B cell (primary cell): ENCODE data around the gene AKR1C3.

ENCODE experiments used
- CTCF ChIP-seq: fragments of 200-600 bp; IDR thresholded peaks from one replicate; pipeline ENCODE4 v1.8.0; 2022; ENCODE audit warnings: antibody characterized with exemption, mild to moderate bottlenecking
- EZH2 ChIP-seq: IDR thresholded peaks from 2 replicates; pipeline ENCODE4 v1.6.1; 2012; ENCODE audit warnings: borderline replicate concordance, low read depth, mild to moderate bottlenecking, moderate library complexity, low read length; ENCODE audit not compliant: insufficient read depth, poor library complexity, severe bottlenecking

- no peak for TF ChIP-seq CTCF
- TF ChIP-seq EZH2, result no peak
Measured at GRCh38 chr10:5103481-5103880, 9.3 kb downstream of the AKR1C3 start.
